Lung (tissue), 12 donors: ENCODE data around the gene HNRNPL. TPM values are rescaled to one million over a fixed set of nuclear protein-coding genes. Genes with fewer than 3 reads are reported as not detected.

ENCODE experiments used
- ATAC-seq: fragments of 200-7000 bp; cut with Tn5 transposase; one replicate; pipeline ENCODE4 v1.9.1; 2020; ENCODE audit warnings: moderate number of reproducible peaks; ENCODE audit not compliant: insufficient read depth, low FRiP score
- DNase-seq, 3 donors: peaks; one replicate each; pipeline ENCODE4 v3.0.0-alpha.2; 2013 to 2017
- H3K27ac ChIP-seq, 2 donors: one replicate each; pipeline ENCODE4 v1.5.1; 2013; ENCODE audit warnings: mild to moderate bottlenecking in 2 of 2, moderate library complexity in 2 of 2, control low read depth in 1 of 2, inconsistent platforms in 1 of 2, low read depth in 1 of 2, low read length in 1 of 2
- H3K27me3 ChIP-seq, 3 donors: one replicate each; pipeline ENCODE4 v1.5.1; 2013; ENCODE audit warnings: low read length in 2 of 3; ENCODE audit not compliant: control insufficient read depth in 3 of 3, insufficient read depth in 3 of 3
- H3K36me3 ChIP-seq, 4 donors: one replicate each; pipeline ENCODE4 v1.5.1; 2013; ENCODE audit warnings: low read length in 4 of 4, mild to moderate bottlenecking in 1 of 4, moderate library complexity in 1 of 4; ENCODE audit not compliant: control insufficient read depth in 4 of 4, insufficient read depth in 4 of 4
- H3K4me1 ChIP-seq, 5 donors: one replicate each; pipeline ENCODE4 v1.5.1; 2013; ENCODE audit warnings: low read length in 5 of 5, mild to moderate bottlenecking in 2 of 5, moderate library complexity in 1 of 5; ENCODE audit not compliant: control insufficient read depth in 5 of 5, insufficient read depth in 5 of 5
- H3K4me3 ChIP-seq: one replicate; pipeline ENCODE4 v1.5.1; 2013; ENCODE audit warnings: mild to moderate bottlenecking, control low read depth, moderate library complexity
- H3K9ac ChIP-seq, 2 donors: one replicate each; pipeline ENCODE4 v1.5.1; 2013; ENCODE audit warnings: low read length in 2 of 2, control low read depth in 1 of 2; ENCODE audit not compliant: insufficient read depth in 1 of 2
- H3K9me3 ChIP-seq, 4 donors: one replicate each; pipeline ENCODE4 v1.5.1; 2013; ENCODE audit warnings: low read length in 3 of 4, mild to moderate bottlenecking in 1 of 4, moderate library complexity in 1 of 4; ENCODE audit not compliant: control insufficient read depth in 4 of 4, insufficient read depth in 3 of 4
- WGBS, 2 donors: extraction: QIAGEN DNeasy Blood & Tissue Kit; methylation state at CpG; one replicate each; pipeline ENCODE4 v1.1.7; 2013; 5-methylcytosine and 5-hydroxymethylcytosine counted together
- polyA plus RNA-seq, 2 donors: library from polyadenylated mRNA; stranded (reverse); fragments of 200-250 nt; gene quantifications; one replicate each; pipeline ENCODE4 v1.2.1, GENCODE V29; 2013
- total RNA-seq, 2 donors: library from RNA; depleted of rRNA in 1 of 2; stranded (reverse); fragments of >200 nt in 1 of 2; gene quantifications; one replicate each; pipeline ENCODE4 v1.2.1, GENCODE V29; 2014 to 2021
- TF ChIP-seq, protein P1 (sequence below): IDR thresholded peaks from 2 replicates; pipeline ENCODE4 v1.5.1; 2012; ENCODE audit warnings: mild to moderate bottlenecking; ENCODE audit errors: control extremely low read depth, extremely low read depth
- donor health status: control.
- donor health status: control.
- donor health status: Bipolar disorder and iron deficiency.
- donor health status: healthy.
- donor health status: DM: yes; HTN: yes; CAD: no.

HNRNPL gene
- total and polyA plus RNA-seq, 4 donors = 169 to 298 (median 209) TPM

- H3K9ac ChIP-seq = no peak overlapping the region
- no peaks in the 10 kb centered on the region for H3K27me3 ChIP-seq
- H3K36me3 ChIP-seq = peaks cover 31 to 42% (median 40%) of the 10 kb centered on the region in 4 donors
- TF ChIP-seq, protein P1, sequence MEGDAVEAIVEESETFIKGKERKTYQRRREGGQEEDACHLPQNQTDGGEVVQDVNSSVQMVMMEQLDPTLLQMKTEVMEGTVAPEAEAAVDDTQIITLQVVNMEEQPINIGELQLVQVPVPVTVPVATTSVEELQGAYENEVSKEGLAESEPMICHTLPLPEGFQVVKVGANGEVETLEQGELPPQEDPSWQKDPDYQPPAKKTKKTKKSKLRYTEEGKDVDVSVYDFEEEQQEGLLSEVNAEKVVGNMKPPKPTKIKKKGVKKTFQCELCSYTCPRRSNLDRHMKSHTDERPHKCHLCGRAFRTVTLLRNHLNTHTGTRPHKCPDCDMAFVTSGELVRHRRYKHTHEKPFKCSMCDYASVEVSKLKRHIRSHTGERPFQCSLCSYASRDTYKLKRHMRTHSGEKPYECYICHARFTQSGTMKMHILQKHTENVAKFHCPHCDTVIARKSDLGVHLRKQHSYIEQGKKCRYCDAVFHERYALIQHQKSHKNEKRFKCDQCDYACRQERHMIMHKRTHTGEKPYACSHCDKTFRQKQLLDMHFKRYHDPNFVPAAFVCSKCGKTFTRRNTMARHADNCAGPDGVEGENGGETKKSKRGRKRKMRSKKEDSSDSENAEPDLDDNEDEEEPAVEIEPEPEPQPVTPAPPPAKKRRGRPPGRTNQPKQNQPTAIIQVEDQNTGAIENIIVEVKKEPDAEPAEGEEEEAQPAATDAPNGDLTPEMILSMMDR = no peak
- no peaks in the 10 kb centered on the region for H3K9me3 ChIP-seq
- no peak overlapping the region for H3K4me3 ChIP-seq
- no peak overlapping the region for H3K27ac ChIP-seq
- ATAC-seq (no peak), DNase-seq (no peak)
- 92 to 95% methylated on average over 6 of the region's 6 CpGs for WGBS, 2 donors
- peaks cover 0 to 63% (median 35%) of the 10 kb centered on the region in 5 donors for H3K4me1 ChIP-seq
These were observed 15.2 kb downstream of the HNRNPL start for GRCh38 chr19:38834590-38834989.

GRCh38 chr19:38834104-38834490 lies 15.7 kb downstream of the HNRNPL start:
- ATAC-seq = no peak
- H3K36me3 ChIP-seq = peaks cover 27 to 38% (median 35%) of the 10 kb centered on the region in 4 donors
- TF ChIP-seq, protein P1 = no peak
- H3K4me1 ChIP-seq = peaks cover 0 to 58% (median 35%) of the 10 kb centered on the region in 5 donors
- H3K27me3 ChIP-seq = no peaks in the 10 kb centered on the region
- no peak overlapping the region for H3K9ac ChIP-seq
- H3K4me3 ChIP-seq = no peak overlapping the region
- DNase-seq = no peak
- no peak overlapping the region for H3K27ac ChIP-seq
- WGBS, 2 donors = 96 to 97% methylated on average over 4 of the region's 4 CpGs
- H3K9me3 ChIP-seq = no peaks in the 10 kb centered on the region

DNA sequence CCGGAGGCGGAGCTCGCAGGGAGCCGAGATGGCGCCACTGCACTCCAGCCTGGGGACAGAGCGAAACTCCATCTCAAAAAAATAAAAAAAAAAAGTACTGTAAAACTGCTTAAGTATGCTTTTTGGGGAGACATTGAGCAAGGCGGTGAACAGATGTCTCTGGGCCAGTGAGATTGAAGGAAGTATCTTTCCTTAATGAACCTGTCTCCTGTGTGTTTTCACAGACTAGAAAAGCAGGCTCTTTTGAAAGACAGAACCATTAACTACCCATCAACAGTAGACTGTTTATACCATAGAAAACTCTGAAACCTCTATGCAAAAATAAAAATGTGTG lies 16.7 kb downstream of the HNRNPL start:
- Histone ChIP-seq H3K9ac (no peak overlapping the region), H3K4me1 (peaks cover 0 to 48% (median 33%) of the 10 kb centered on the region in 5 donors), H3K4me3 (no peak overlapping the region), H3K9me3 (no peaks in the 10 kb centered on the region), H3K27ac (no peak overlapping the region), H3K36me3 (peaks cover 19 to 31% (median 27%) of the 10 kb centered on the region in 4 donors), H3K27me3 (no peaks in the 10 kb centered on the region)
- TF ChIP-seq, protein P1 = no peak
- no peak for ATAC-seq
- peak in 1 of 3 donors; percentile 41 for DNase-seq
- WGBS, 2 donors = 86 to 88% methylated on average over 7 of the region's 7 CpGs

DNA sequence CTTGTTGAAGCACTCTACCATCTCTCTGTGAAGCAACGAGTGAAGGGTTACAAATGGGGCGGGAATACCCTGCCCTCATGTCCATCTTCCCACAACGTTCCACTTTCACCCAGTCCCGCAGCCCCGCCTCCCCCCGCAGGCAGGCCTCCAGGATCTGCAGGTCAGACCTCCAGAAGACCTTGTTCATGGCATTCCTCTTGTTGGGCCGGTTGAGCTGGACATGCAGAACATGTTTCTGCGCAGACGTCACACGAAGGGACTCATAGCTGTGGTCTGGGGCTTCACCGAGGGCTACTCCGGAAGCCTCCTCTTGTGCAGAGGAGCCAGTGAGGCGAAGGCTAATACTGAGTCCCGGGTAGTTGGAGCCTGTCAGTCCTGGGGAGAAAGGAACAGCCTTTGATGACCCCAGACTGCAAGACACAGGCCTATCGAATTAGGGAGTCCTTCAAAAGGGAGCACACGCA lies 18.6 kb downstream of the HNRNPL start:
- DNase-seq (peak; percentile 71 to 76 (median 72)), ATAC-seq (peak; percentile 72)
- no peaks in the 10 kb centered on the region for H3K27me3 ChIP-seq
- no peaks in the 10 kb centered on the region for H3K9me3 ChIP-seq
- H3K9ac ChIP-seq = peak overlapping the region; percentile 86 to 89
- H3K36me3 ChIP-seq = peaks cover 11 to 27% (median 20%) of the 10 kb centered on the region in 4 donors
- H3K4me3 ChIP-seq = peak overlapping the region; percentile 34
- TF ChIP-seq, protein P1 = no peak
- WGBS, 2 donors = 2 to 4% methylated on average over 16 of the region's 16 CpGs
- peak overlapping the region; percentile 85 to 87 for H3K27ac ChIP-seq
- H3K4me1 ChIP-seq = peaks cover 5 to 31% (median 18%) of the 10 kb centered on the region in 5 donors
